MCF 10A (cell line): Measurements from ENCODE around the gene MEGF8. TPM values are rescaled to one million over a fixed set of nuclear protein-coding genes. Genes with fewer than 3 reads are reported as not detected.

Source experiments
- BruUV-seq: library from RNA; stranded (reverse); fragments of 400-500 nt; replicated peaks from 2 replicates; lab custom pipeline; 2021; lab: Mats Ljungman, UMichigan
- CTCF ChIA-PET: fragments of 300-600 bp; sonication (Branson Sonifier 250); formaldehyde crosslinking; extraction: SDS; loops from one replicate; lab custom pipeline; 2021; ENCODE audit warnings: antibody characterized with exemption, inconsistent platforms; lab: Yijun Ruan, JAX
- POLR2A ChIA-PET: fragments of 300-600, 350-650 bp; sonication (Branson Sonifier 250); formaldehyde crosslinking; extraction: SDS; loops from one replicate; lab custom pipeline; 2020; ENCODE audit warnings: antibody characterized with exemption, inconsistent platforms; lab: Yijun Ruan, JAX
- DNase-seq: peaks from one replicate; pipeline ENCODE4 v3.0.0-alpha.2; 2018; ENCODE audit not compliant: unreplicated experiment
- H3K27ac Mint-ChIP-seq: one replicate; pipeline ENCODE4 v1.8.0; 2022; ENCODE audit warnings: mild to moderate bottlenecking, low read depth, mixed read lengths; ENCODE audit not compliant: unreplicated experiment
- H3K27me3 Mint-ChIP-seq: one replicate; pipeline ENCODE4 v1.8.0; 2022; ENCODE audit warnings: mixed read lengths; ENCODE audit not compliant: insufficient read depth, unreplicated experiment
- H3K36me3 Mint-ChIP-seq: one replicate; pipeline ENCODE4 v1.8.0; 2022; ENCODE audit warnings: mild to moderate bottlenecking, moderate library complexity, mixed read lengths; ENCODE audit not compliant: insufficient read depth, unreplicated experiment
- H3K4me1 Mint-ChIP-seq: one replicate; pipeline ENCODE4 v1.8.0; 2022; ENCODE audit warnings: mixed read lengths; ENCODE audit not compliant: insufficient read depth, unreplicated experiment
- H3K4me3 Mint-ChIP-seq: one replicate; pipeline ENCODE4 v1.8.0; 2022; ENCODE audit warnings: mild to moderate bottlenecking, moderate library complexity, mixed read lengths; ENCODE audit not compliant: unreplicated experiment
- H3K9me3 Mint-ChIP-seq: one replicate; pipeline ENCODE4 v1.8.0; 2022; ENCODE audit warnings: mixed read lengths; ENCODE audit not compliant: unreplicated experiment
- CTCF ChIP-seq: fragments of 200-600 bp; IDR thresholded peaks from one replicate; pipeline ENCODE4 v1.8.0; 2022; ENCODE audit warnings: antibody characterized with exemption, mild to moderate bottlenecking; ENCODE audit not compliant: unreplicated experiment
- intact Hi-C: fragments of 100-400 bp; cut with micrococcal nuclease; formaldehyde crosslinking; loops from 2 replicates; pipeline ENCODE4 v1.14.1; 2022
- total RNA-seq: library from RNA; stranded (reverse); gene quantifications from 2 replicates; pipeline ENCODE4 v1.2.3, GENCODE V29; 2022

MEGF8 gene
- total RNA-seq, 1 experiment from 2014 or later, result 13.0 TPM

- ChIA-PET CTCF (interaction anchor here (0.8 to 3.3 kb wide), 2 partner anchors 8 to 22 kb away, joined by 3 to 13 read pairs; no protein-coding TSS in a partner anchor), POLR2A (interaction anchor here (2.3 kb wide), 1 partner anchor 18 kb away, joined by 12 read pairs; no protein-coding TSS in a partner anchor)
- peaks cover 4% of the 10 kb centered on the region for H3K4me1 Mint-ChIP-seq
- peaks cover 13% of the 10 kb centered on the region for H3K36me3 Mint-ChIP-seq
- intact Hi-C loops, result no loop called here
- H3K9me3 Mint-ChIP-seq, result no peaks in the 10 kb centered on the region
- H3K4me3 Mint-ChIP-seq, result no peak overlapping the region
- no peak for TF ChIP-seq CTCF
- no peaks in the 10 kb centered on the region for H3K27me3 Mint-ChIP-seq
- no peak for DNase-seq
- no peak overlapping the region for H3K27ac Mint-ChIP-seq
- BruUV-seq, result no TSS peak
Observed at GRCh38 chr19:42378225-42379215, 53.1 kb downstream of the MEGF8 start.

- ChIA-PET POLR2A (interaction anchor here (0.8 to 1.6 kb wide), 2 partner anchors 16 to 78 kb away, joined by 4 to 10 read pairs; partner anchors contain the start of gene PAFAH1B3), CTCF (interaction anchor here (0.7 to 3.3 kb wide), 2 partner anchors 20 to 269 kb away, joined by 4 to 13 read pairs; no protein-coding TSS in a partner anchor)
- Mint-ChIP-seq H3K27ac (no peak overlapping the region), H3K9me3 (no peaks in the 10 kb centered on the region), H3K4me1 (peaks cover 4% of the 10 kb centered on the region), H3K36me3 (peaks cover 6% of the 10 kb centered on the region), H3K4me3 (no peak overlapping the region), H3K27me3 (no peaks in the 10 kb centered on the region)
- intact Hi-C loops, result no loop called here
- no peak for TF ChIP-seq CTCF
- BruUV-seq, result no TSS peak
- DNase-seq, result no peak
Observed at GRCh38 chr19:42380155-42380554, 54.7 kb downstream of the MEGF8 start.

- peak overlapping the region; percentile 74 for H3K4me3 Mint-ChIP-seq
- TF ChIP-seq CTCF, result peak; percentile 61
- ChIA-PET CTCF (interaction anchor here (0.6 to 1.5 kb wide), 10 partner anchors 10 to 142 kb away, joined by 3 to 4 read pairs (median 3); no protein-coding TSS in a partner anchor), POLR2A (interaction anchor here (1.2 to 1.3 kb wide), 2 partner anchors 11 to 22 kb away, joined by 3 read pairs; no protein-coding TSS in a partner anchor)
- intact Hi-C loops, result loop anchor here (1.0 kb wide), 1 partner anchor 46 kb away; no protein-coding TSS in a partner anchor
- peaks cover 10% of the 10 kb centered on the region for H3K4me1 Mint-ChIP-seq
- no TSS peak for BruUV-seq
- H3K36me3 Mint-ChIP-seq, result no peaks in the 10 kb centered on the region
- H3K9me3 Mint-ChIP-seq, result no peaks in the 10 kb centered on the region
- DNase-seq, result peak; percentile 87
- H3K27me3 Mint-ChIP-seq, result peaks cover 30% of the 10 kb centered on the region
- peak overlapping the region; percentile 69 for H3K27ac Mint-ChIP-seq
Observed at GRCh38 chr19:42386974-42387707, 61.7 kb downstream of the MEGF8 start.
